ENCODE data around the gene KLF13. TPM values are rescaled to one million over a fixed set of nuclear protein-coding genes. Genes with fewer than 3 reads are reported as not detected.

KLF13 gene
- total and polyA plus RNA-seq, 2 experiments from 2014 or later = 23.5 to 28.6 TPM

GRCh38 chr15:31337352-31338031 is 10.9 kb downstream of the KLF13 start:
- H3K27me3 ChIP-seq (ENCODE audit: insufficient read depth) = no peaks in the 10 kb centered on the region
- Mint-ChIP-seq H3K4me3 (no peak overlapping the region), H3K36me3 (ENCODE audit: low read depth) (no peaks in the 10 kb centered on the region), H3K27ac (no peak overlapping the region), H3K4me1 (peaks cover 32% of the 10 kb centered on the region), H3K27me3 (ENCODE audit: insufficient read depth, low read depth, poor library complexity) (peaks cover 7% of the 10 kb centered on the region), H3K9me3 (no peaks in the 10 kb centered on the region; the same call in 2 of the 3 replicates)
- H3K27ac ChIP-seq (ENCODE audit: low read depth) = no peak overlapping the region
- H3K4me1 ChIP-seq (ENCODE audit: insufficient read depth) = peaks cover 14% of the 10 kb centered on the region
- H3K36me3 ChIP-seq (ENCODE audit: insufficient read depth) = no peaks in the 10 kb centered on the region
- H3K9me2 ChIP-seq (ENCODE audit: insufficient read depth) = no peaks in the 10 kb centered on the region
- ATAC-seq (no peak), DNase-seq (ENCODE audit: low spot score) (no peak)
- H3K4me2 ChIP-seq = no peak overlapping the region
- peaks cover 24% of the 10 kb centered on the region for H4K20me1 ChIP-seq (replicated peaks; ENCODE audit: insufficient read depth)
- TF ChIP-seq POLR2AphosphoS5 (IDR thresholded peaks at IDR 0.05; ENCODE audit: low read depth) (no peak), EZH2 (IDR thresholded peaks at IDR 0.05; ENCODE audit: low read depth, unreplicated experiment) (no peak), JUNB (IDR thresholded peaks at IDR 0.05; ENCODE audit: unreplicated experiment) (no peak), ZNF331 (CRISPR knock-in tag; IDR thresholded peaks at IDR 0.05; ENCODE audit: low read depth) (no peak), NANOG (IDR thresholded peaks at IDR 0.05; ENCODE audit: borderline replicate concordance) (no peak), CTCF (conservative IDR thresholded peaks at IDR 0.05; ENCODE audit: low read depth in 2 of 2) (no peak), REST (IDR thresholded peaks at IDR 0.05; ENCODE audit: unreplicated experiment) (no peak), STAT1 (IDR thresholded peaks at IDR 0.05; ENCODE audit: unreplicated experiment) (no peak), EZH2phosphoT487 (IDR thresholded peaks at IDR 0.05; ENCODE audit: unreplicated experiment) (no peak), CREB1 (CRISPR knock-in tag; IDR thresholded peaks at IDR 0.05; ENCODE audit: low read depth) (no peak), ZNF114 (CRISPR knock-in tag; IDR thresholded peaks at IDR 0.05) (no peak), ZNF462 (CRISPR knock-in tag; IDR thresholded peaks at IDR 0.05) (no peak), ETS1 (IDR thresholded peaks at IDR 0.05) (no peak)
- H2AFZ ChIP-seq = no peak overlapping the region
- H3K4me3 ChIP-seq = no peak overlapping the region
- peaks cover 94% of the 10 kb centered on the region for H3K79me2 ChIP-seq (replicated peaks; ENCODE audit: insufficient read depth)
- H3F3A ChIP-seq (replicated peaks; ENCODE audit: low read depth) = no peaks in the 10 kb centered on the region
